Spleen (tissue), 7 donors: ENCODE data around the gene IL19.

Experiments used
- CTCF ChIP-seq, 11 experiments: fragments of 200-600 bp in 7 of 11; fragments of 450-650 bp in 4 of 11; sonication (generic) in 4 of 11; IDR thresholded peaks in 8 of 11; conservative IDR thresholded peaks in 3 of 11; 1 replicate in 7 of 11; 2 replicates in 4 of 11; pipeline versions ENCODE4 v1.4.0 to v1.8.0; 2016 to 2021; ENCODE audit warnings: antibody characterized with exemption in 11 of 11, inconsistent platforms in 4 of 11, mild to moderate bottlenecking in 1 of 11
- POLR2A ChIP-seq, 3 donors: fragments of 450-650 bp; IDR thresholded peaks; one replicate each; pipeline ENCODE4 v1.5.1; 2017; ENCODE audit warnings: antibody characterized with exemption in 3 of 3, mild to moderate bottlenecking in 1 of 3
- POLR2AphosphoS5 ChIP-seq, 3 donors: sonication (generic); formaldehyde crosslinking; IDR thresholded peaks; one replicate each; pipeline ENCODE4 v1.5.1; 2017; ENCODE audit warnings: antibody characterized with exemption in 3 of 3
- donor health status: DM: no; HTN: no; CAD: no; lungs with moderate emphysema.
- donor health status: DM: no; HTN: no; CAD: no.
- donor health status: DM: no; HTN: no; CAD: no.

GRCh38 chr1:206778031-206778430 is 7.5 kb downstream of the IL19 start:
- TF ChIP-seq CTCF (IDR thresholded peaks at IDR 0.05 in 8 of 11, conservative IDR thresholded peaks at IDR 0.05 in 3 of 11) (no peak), POLR2AphosphoS5 (IDR thresholded peaks at IDR 0.05) (no peak), POLR2A (IDR thresholded peaks at IDR 0.05) (no peak)
